Bronchial epithelial cell (primary cell): ENCODE measurements around the gene SYNE1. TPM values are rescaled to one million over a fixed set of nuclear protein-coding genes. Genes with fewer than 3 reads are reported as not detected.
"Not testable (repeated sequence)": the region's sequence is repeated elsewhere in the genome, so short reads cannot be mapped to it uniquely, and the experiment has no call there.

Experiments used
- DNase-seq: peaks from one replicate; pipeline ENCODE4 v3.0.0-alpha.2; 2010; ENCODE audit warnings: low read depth
- FAIRE-seq: peaks from 2 replicates; lab custom pipeline; 2011; peaks lifted over from hg19 to GRCh38; lab: Jason Lieb, UNC
- H3K27me3 ChIP-seq: 2 replicates; pipeline ENCODE4 v1.5.1; 2011; ENCODE audit warnings: low read length; ENCODE audit not compliant: control insufficient read depth, insufficient read depth
- H3K36me3 ChIP-seq: 2 replicates; pipeline ENCODE4 v1.5.1; 2011; ENCODE audit warnings: low read length; ENCODE audit not compliant: control insufficient read depth, insufficient read depth
- H3K4me3 ChIP-seq: 2 replicates; pipeline ENCODE4 v1.5.1; 2011; ENCODE audit warnings: mild to moderate bottlenecking, low read depth, low read length, control low read depth
- total RNA-seq: library from RNA; depleted of rRNA; stranded (reverse); fragments of >200 nt; gene quantifications from 2 replicates; pipeline ENCODE4 v1.2.1, GENCODE V29; 2014
- TF ChIP-seq, protein P1 (sequence below): IDR thresholded peaks from 2 replicates; pipeline ENCODE4 v1.5.1; 2011; ENCODE audit warnings: mild to moderate bottlenecking, moderate library complexity, low read length, control low read depth, inconsistent platforms; ENCODE audit not compliant: insufficient read depth, severe bottlenecking

SYNE1 gene
- total RNA-seq, 1 donor from 2014 or later, result 15.8 TPM

DNA sequence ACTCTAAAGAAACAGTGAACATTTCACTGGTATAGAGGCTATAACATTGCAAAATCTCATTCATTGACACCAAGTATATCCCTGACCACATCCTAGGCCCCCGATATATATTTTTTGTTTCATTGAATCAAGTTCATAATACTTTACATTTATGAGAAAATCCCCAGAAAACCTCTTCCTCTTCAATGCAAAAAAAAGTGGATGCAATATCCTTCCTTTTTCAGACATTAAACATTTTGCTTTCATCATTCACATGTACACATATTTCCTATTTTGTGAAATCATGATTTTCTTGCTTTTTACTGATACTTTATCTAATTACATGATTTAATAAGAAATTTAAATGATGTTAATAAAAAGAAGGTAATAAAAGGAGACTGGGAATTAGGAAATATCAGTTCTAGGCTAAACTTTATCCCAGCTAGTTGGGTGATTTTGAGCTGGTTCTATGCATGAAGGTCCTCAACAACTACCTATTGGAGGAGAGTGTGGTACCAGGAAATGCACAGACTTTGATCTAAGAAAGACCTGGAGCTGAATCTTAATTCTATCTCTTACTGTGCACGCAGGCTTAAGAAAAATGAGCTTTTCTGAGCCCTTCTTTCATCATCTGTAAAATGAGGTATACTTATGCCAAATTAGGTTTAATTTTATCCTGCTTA is 4.9 kb downstream of the SYNE1 start:
- FAIRE-seq (no peak), DNase-seq (no peak)
- Histone ChIP-seq H3K4me3 (no peak overlapping the region), H3K36me3 (no peaks in the 10 kb centered on the region), H3K27me3 (peaks cover 2% of the 10 kb centered on the region)
- TF ChIP-seq, protein P1, sequence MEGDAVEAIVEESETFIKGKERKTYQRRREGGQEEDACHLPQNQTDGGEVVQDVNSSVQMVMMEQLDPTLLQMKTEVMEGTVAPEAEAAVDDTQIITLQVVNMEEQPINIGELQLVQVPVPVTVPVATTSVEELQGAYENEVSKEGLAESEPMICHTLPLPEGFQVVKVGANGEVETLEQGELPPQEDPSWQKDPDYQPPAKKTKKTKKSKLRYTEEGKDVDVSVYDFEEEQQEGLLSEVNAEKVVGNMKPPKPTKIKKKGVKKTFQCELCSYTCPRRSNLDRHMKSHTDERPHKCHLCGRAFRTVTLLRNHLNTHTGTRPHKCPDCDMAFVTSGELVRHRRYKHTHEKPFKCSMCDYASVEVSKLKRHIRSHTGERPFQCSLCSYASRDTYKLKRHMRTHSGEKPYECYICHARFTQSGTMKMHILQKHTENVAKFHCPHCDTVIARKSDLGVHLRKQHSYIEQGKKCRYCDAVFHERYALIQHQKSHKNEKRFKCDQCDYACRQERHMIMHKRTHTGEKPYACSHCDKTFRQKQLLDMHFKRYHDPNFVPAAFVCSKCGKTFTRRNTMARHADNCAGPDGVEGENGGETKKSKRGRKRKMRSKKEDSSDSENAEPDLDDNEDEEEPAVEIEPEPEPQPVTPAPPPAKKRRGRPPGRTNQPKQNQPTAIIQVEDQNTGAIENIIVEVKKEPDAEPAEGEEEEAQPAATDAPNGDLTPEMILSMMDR, result no peak

DNA sequence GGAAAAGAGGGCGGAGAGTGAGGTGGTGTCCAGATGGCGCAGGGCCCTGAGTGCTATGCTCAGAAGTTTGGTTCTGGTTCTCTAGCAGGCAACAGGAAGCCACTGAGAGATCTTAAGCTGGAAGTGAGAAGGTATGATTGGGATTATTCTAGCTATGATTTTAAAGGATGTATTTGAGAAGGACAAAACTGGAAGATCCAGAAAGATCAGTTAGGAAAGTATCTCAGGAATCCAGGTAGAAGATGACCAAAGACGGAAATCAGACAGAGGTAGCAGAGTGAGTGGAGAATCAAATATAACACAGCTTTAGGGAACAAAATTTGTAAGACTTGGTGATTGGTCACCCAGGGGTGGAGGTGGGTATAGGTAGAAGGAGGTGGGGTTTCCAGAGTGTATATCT is 5.8 kb downstream of the SYNE1 start:
- H3K36me3 ChIP-seq, result no peaks in the 10 kb centered on the region
- FAIRE-seq (no peak), DNase-seq (no peak)
- no peak overlapping the region for H3K4me3 ChIP-seq
- no peaks in the 10 kb centered on the region for H3K27me3 ChIP-seq
- TF ChIP-seq, protein P1, result no peak

DNA sequence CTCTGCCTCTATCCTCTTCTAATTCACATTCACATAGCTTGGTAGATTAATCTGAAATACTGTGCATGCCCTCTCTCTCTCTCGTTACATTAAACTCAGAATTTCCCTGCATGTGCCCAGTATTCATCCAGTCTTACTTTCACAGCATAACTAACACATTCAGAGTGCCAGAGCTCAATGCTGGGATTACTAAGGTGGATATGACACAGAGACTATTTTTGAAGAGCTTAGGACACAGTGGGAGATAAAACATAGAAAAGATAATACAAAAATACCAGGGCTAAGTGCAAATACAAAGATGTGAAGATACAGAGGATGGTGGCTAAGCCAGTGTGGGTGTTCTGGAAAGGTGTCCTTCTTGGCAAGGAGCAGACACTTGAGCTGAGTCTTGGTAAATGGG is 6.3 kb downstream of the SYNE1 start:
- Histone ChIP-seq H3K36me3 (no peaks in the 10 kb centered on the region), H3K4me3 (no peak overlapping the region), H3K27me3 (no peaks in the 10 kb centered on the region)
- FAIRE-seq, result no peak
- TF ChIP-seq, protein P1, result no peak
- DNase-seq, result no peak

DNA sequence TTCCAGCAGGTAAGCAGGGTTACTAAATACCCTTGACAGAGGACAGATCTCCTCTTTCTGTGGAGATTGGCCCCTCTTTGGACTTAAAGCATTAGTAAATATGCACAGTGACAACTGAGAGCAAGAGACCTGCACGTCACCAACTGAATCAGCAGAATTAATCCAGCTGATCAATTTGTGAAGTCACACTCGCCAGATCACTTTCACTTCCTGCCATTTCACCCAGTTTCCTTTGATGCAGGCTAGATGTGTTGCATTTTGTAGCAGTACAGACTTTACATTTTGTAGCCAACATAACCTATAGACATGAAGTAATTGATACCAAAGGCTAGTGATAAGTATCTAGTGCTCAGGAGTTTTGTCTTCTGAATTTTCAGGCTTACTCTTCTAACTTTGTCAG is 11.9 kb downstream of the SYNE1 start:
- no peaks in the 10 kb centered on the region for H3K36me3 ChIP-seq
- H3K4me3 ChIP-seq, result no peak overlapping the region
- FAIRE-seq (no peak), DNase-seq (no peak)
- no peaks in the 10 kb centered on the region for H3K27me3 ChIP-seq
- TF ChIP-seq, protein P1, result no peak

DNA sequence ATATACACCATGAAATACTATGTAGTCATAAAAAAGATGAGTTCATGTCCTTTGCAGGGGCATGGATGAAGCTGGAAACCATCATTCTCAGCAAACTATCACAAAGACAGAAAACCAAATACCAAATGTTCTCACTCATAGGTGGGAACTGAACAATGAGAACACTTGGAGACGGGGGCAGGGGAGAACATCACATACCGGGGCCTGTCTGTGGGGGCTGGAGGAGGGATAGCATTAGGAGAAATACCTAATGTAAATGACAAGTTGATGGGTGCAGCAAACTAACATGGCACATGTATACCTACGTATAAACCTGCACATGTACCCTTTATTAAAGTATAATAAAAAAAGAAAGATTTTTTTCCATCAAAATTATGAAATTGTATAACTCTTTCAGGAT is 22.4 kb downstream of the SYNE1 start:
- H3K36me3 ChIP-seq, DNase-seq, H3K4me3 ChIP-seq, H3K27me3 ChIP-seq, FAIRE-seq: not testable (repeated sequence)

DNA sequence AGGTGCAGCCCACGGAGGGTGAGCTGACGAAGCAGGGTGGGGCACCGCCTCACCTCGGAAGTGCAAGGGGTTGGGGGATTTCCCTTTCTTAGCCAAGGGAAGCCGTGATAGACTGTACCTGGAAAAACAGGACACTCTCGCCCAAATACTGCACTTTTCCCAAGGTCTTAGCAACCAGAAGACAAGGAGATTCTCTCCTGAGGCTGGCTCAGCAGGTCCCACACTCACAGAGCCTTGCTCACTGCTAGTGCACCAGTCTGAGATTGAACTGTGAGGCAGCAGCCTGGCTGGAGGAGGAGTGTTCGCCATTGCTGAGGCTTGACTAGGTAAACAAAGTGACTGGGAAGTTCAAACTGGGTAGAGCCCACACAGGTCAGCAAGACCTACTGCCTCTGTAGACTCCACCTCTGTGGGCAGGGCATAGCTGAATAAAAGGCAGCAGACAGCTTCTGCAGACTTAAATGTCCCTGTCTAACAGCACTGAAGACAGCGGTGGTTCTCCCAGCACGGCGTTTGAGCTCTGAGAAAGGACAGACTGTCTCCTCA is 28.0 kb downstream of the SYNE1 start:
- no peak for DNase-seq
- no peak for FAIRE-seq
- Histone ChIP-seq H3K27me3 (no peaks in the 10 kb centered on the region), H3K4me3 (no peak overlapping the region), H3K36me3 (no peaks in the 10 kb centered on the region)
- TF ChIP-seq, protein P1, result no peak
